ENCODE data around the gene B3GAT3. TPM values are rescaled to one million over a fixed set of nuclear protein-coding genes. Genes with fewer than 3 reads are reported as not detected.

The B3GAT3 gene
- total and polyA plus RNA-seq, 2 donors from 2014 or later: 50.6 to 66.2 TPM

DNA sequence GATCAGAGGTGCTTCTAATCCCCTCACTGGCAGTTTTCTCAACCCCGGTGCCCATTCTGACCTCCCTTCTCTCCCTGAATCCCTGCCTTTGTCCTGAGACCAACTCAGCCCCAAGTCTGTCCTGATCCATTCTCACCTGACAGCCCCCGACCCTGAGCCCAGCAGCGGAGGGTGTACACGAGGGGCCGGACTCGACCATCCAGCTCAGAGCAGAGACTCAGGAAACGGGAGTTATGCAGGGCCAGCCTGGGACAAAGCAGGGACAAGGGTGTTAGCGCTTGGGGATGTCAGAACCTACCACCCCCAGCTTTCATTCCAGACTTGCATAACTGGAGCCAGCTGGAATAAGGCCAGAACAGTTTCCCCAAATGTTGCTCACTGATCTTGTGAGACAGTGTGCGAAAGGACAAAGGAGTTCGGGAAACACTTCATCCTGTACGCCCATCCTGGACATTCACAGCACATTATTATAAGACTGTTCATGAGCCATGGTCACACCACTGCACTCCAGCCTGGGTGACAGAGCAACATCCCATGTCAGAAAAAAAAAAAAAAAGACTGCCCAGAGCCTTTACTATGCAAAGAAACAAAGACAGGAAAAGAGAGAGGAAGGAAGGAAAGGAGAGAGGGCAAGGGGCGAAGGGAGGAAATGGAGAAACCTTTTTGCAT, 44.6 kb downstream of the B3GAT3 start:
- TF ChIP-seq, protein P1, sequence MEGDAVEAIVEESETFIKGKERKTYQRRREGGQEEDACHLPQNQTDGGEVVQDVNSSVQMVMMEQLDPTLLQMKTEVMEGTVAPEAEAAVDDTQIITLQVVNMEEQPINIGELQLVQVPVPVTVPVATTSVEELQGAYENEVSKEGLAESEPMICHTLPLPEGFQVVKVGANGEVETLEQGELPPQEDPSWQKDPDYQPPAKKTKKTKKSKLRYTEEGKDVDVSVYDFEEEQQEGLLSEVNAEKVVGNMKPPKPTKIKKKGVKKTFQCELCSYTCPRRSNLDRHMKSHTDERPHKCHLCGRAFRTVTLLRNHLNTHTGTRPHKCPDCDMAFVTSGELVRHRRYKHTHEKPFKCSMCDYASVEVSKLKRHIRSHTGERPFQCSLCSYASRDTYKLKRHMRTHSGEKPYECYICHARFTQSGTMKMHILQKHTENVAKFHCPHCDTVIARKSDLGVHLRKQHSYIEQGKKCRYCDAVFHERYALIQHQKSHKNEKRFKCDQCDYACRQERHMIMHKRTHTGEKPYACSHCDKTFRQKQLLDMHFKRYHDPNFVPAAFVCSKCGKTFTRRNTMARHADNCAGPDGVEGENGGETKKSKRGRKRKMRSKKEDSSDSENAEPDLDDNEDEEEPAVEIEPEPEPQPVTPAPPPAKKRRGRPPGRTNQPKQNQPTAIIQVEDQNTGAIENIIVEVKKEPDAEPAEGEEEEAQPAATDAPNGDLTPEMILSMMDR (IDR thresholded peaks at IDR 0.05; ENCODE audit: borderline replicate concordance, extremely low read depth, insufficient read depth): no peak
- Histone ChIP-seq H3K27me3 (ENCODE audit: control insufficient read depth, insufficient read depth, low read length) (no peaks in the 10 kb centered on the region), H3K9me3 (ENCODE audit: control insufficient read depth in 2 of 3, insufficient read depth in 1 of 3, low read length in 3 of 3) (no peaks in the 10 kb centered on the region), H3K4me3 (ENCODE audit: low read length in 3 of 3) (no peak overlapping the region), H3K27ac (ENCODE audit: low read depth in 2 of 2, low read length in 2 of 2) (peak overlapping the region; percentile 72 to 76), H3K9ac (ENCODE audit: low read length in 3 of 3) (no peak overlapping the region), H3K36me3 (ENCODE audit: control insufficient read depth in 2 of 3, insufficient read depth in 3 of 3, low read length in 3 of 3) (peaks cover 5 to 38% (median 10%) of the 10 kb centered on the region in 3 donors), H3K4me1 (ENCODE audit: control insufficient read depth in 2 of 3, insufficient read depth in 2 of 3, low read depth in 1 of 3, low read length in 3 of 3) (peaks cover 0 to 27% (median 13%) of the 10 kb centered on the region in 3 donors)
- intact Hi-C loops (cut with DNase I): no loop called here
- DNase-seq: peak in 2 of 5 donors; percentile 60 to 71
- FAIRE-seq: no peak

DNA sequence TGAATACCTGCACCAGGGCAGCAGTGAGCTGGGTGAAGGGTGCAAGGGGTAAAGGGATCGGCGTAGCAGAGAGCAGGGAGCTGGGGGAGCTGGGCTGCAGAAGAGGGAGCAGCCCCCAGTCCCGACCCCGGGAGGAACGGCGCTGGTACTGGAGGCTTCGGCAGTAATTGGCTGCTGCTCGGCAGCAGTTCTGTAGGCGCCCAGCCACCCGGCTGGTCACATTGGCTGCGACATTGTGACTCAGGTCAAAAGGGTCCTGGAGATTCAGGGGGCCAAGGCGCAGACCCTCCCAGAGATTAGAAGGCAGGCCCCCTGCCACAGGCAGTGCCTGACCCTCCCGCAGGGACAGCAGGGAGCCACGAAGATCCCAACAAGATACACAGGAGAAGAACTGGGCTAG, 45.9 kb downstream of the B3GAT3 start:
- Histone ChIP-seq H3K4me3 (ENCODE audit: low read length in 3 of 3) (no peak overlapping the region), H3K27me3 (ENCODE audit: control insufficient read depth, insufficient read depth, low read length) (no peaks in the 10 kb centered on the region), H3K4me1 (ENCODE audit: control insufficient read depth in 2 of 3, insufficient read depth in 2 of 3, low read depth in 1 of 3, low read length in 3 of 3) (peaks cover 0 to 27% (median 13%) of the 10 kb centered on the region in 3 donors), H3K9ac (ENCODE audit: low read length in 3 of 3) (no peak overlapping the region), H3K9me3 (ENCODE audit: control insufficient read depth in 2 of 3, insufficient read depth in 1 of 3, low read length in 3 of 3) (no peaks in the 10 kb centered on the region), H3K36me3 (ENCODE audit: control insufficient read depth in 2 of 3, insufficient read depth in 3 of 3, low read length in 3 of 3) (peaks cover 9 to 44% (median 12%) of the 10 kb centered on the region in 3 donors), H3K27ac (ENCODE audit: low read depth in 2 of 2, low read length in 2 of 2) (peak overlapping the region in 1 of 2 donors; percentile 76)
- DNase-seq (peak in 1 of 5 donors; percentile 77), FAIRE-seq (no peak)
- intact Hi-C loops (cut with DNase I): no loop called here
- TF ChIP-seq, protein P1 (IDR thresholded peaks at IDR 0.05; ENCODE audit: borderline replicate concordance, extremely low read depth, insufficient read depth): no peak

DNA sequence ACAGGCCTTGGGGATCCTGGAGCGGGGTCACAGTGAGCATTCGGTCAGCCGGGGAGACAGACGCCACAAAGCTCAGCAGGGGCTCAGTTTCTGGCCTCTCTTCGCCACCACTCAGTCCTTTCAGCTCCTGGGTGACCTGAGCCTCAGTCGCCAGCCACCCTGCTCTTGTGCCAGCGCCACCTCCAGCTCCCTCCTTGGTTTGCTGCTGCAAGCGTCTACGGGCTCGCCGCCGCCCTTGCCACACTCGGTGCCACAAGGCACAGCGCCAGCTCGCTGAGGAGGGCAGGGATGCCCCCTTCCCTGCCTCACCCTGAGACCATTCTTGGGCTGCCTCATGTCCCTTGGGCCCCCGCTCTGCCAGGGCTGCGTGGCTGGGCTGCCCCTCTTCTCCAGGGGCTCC, 46.6 kb downstream of the B3GAT3 start:
- TF ChIP-seq, protein P1 (IDR thresholded peaks at IDR 0.05; ENCODE audit: borderline replicate concordance, extremely low read depth, insufficient read depth): no peak
- H3K27me3 ChIP-seq (ENCODE audit: control insufficient read depth, insufficient read depth, low read length): no peaks in the 10 kb centered on the region
- intact Hi-C loops (cut with DNase I): no loop called here
- no peak for FAIRE-seq
- H3K9ac ChIP-seq (ENCODE audit: low read length in 3 of 3): peak overlapping the region; percentile 55 to 90 (median 76)
- DNase-seq: peak in 1 of 5 donors; percentile 74
- peaks cover 11 to 49% (median 15%) of the 10 kb centered on the region in 3 donors for H3K36me3 ChIP-seq (ENCODE audit: control insufficient read depth in 2 of 3, insufficient read depth in 3 of 3, low read length in 3 of 3)
- H3K27ac ChIP-seq (ENCODE audit: low read depth in 2 of 2, low read length in 2 of 2): peak overlapping the region in 1 of 2 donors; percentile 99
- no peaks in the 10 kb centered on the region for H3K9me3 ChIP-seq (ENCODE audit: control insufficient read depth in 2 of 3, insufficient read depth in 1 of 3, low read length in 3 of 3)
- H3K4me3 ChIP-seq (ENCODE audit: low read length in 3 of 3): peak overlapping the region; percentile 52 to 87 (median 82)
- H3K4me1 ChIP-seq (ENCODE audit: control insufficient read depth in 2 of 3, insufficient read depth in 2 of 3, low read depth in 1 of 3, low read length in 3 of 3): peaks cover 0 to 27% (median 13%) of the 10 kb centered on the region in 3 donors
